AG04450 (cell line): Measurements from ENCODE around the gene TULP1. TPM values are rescaled to one million over a fixed set of nuclear protein-coding genes. Genes with fewer than 3 reads are reported as not detected.

Experiments used
- CTCF ChIA-PET: fragments of 300-600, 350-600 bp; formaldehyde crosslinking; extraction: SDS; loops from one replicate; lab custom pipeline; 2022; ENCODE audit warnings: antibody characterized with exemption, inconsistent platforms; lab: Charles Lee
- POLR2A ChIA-PET: fragments of 350-600 bp; formaldehyde crosslinking; extraction: SDS; loops from one replicate; lab custom pipeline; 2021; ENCODE audit warnings: antibody characterized with exemption, inconsistent platforms; lab: Yijun Ruan, JAX
- DNase-seq: peaks from one replicate; pipeline ENCODE4 v3.0.0-alpha.2; 2011; ENCODE audit warnings: low read depth, low spot score
- H3K27ac ChIP-seq: one replicate; pipeline ENCODE4 v1.5.1; 2012; ENCODE audit warnings: low read depth, low read length, control low read depth
- H3K27me3 ChIP-seq: one replicate; pipeline ENCODE4 v1.6.0; 2012; ENCODE audit warnings: low read length; ENCODE audit not compliant: control insufficient read depth, insufficient read depth
- H3K4me3 ChIP-seq: 2 replicates; pipeline ENCODE4 v1.5.1; 2011; ENCODE audit warnings: mild to moderate bottlenecking, low read depth, low read length, control low read depth
- H3K9me3 ChIP-seq: 2 replicates; pipeline ENCODE4 v1.5.1; 2012; ENCODE audit warnings: low read length; ENCODE audit not compliant: control insufficient read depth, insufficient read depth
- polyA plus RNA-seq: library from polyadenylated mRNA; depleted of rRNA; stranded (reverse); fragments of >200 nt; gene quantifications from 2 replicates; pipeline ENCODE4 v1.2.3, GENCODE V29; 2011
- TF ChIP-seq, protein P1 (sequence below): IDR thresholded peaks from 2 replicates; pipeline ENCODE4 v1.5.1; 2011; ENCODE audit warnings: low read depth, low read length, control low read depth, inconsistent platforms

Gene TULP1
- polyA plus RNA-seq, 1 experiment = not detected

DNA sequence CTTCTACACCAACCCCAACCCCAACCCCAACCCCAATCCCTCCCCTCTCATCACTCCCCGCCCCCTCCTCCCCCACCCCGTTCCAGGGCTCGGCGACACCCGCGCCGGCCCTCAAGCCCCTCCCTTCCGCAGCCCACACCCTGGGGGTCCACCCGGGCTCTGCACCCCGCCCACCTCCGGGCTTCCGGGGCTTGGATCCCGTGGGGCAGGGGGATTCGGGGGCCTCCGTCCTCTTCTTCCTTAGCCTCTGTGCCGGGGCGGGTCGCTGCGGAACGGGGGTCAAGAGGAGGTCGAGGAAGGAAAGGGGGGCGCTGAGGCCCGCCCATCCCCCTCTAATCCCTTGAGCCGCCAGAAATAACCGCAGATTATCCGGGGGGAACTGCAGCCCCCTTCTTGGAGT, 690 bp downstream of the TULP1 start:
- no peak for DNase-seq
- TF ChIP-seq, protein P1, sequence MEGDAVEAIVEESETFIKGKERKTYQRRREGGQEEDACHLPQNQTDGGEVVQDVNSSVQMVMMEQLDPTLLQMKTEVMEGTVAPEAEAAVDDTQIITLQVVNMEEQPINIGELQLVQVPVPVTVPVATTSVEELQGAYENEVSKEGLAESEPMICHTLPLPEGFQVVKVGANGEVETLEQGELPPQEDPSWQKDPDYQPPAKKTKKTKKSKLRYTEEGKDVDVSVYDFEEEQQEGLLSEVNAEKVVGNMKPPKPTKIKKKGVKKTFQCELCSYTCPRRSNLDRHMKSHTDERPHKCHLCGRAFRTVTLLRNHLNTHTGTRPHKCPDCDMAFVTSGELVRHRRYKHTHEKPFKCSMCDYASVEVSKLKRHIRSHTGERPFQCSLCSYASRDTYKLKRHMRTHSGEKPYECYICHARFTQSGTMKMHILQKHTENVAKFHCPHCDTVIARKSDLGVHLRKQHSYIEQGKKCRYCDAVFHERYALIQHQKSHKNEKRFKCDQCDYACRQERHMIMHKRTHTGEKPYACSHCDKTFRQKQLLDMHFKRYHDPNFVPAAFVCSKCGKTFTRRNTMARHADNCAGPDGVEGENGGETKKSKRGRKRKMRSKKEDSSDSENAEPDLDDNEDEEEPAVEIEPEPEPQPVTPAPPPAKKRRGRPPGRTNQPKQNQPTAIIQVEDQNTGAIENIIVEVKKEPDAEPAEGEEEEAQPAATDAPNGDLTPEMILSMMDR = no peak
- no peaks in the 10 kb centered on the region; the same call in 1 of the 2 replicates for H3K9me3 ChIP-seq
- peaks cover 49% of the 10 kb centered on the region for H3K27me3 ChIP-seq
- no peak overlapping the region for H3K27ac ChIP-seq
- CTCF ChIA-PET = interaction anchor here (0.6 kb wide), 1 partner anchor 11 kb away, joined by 7 read pairs; no protein-coding TSS in a partner anchor
- H3K4me3 ChIP-seq = no peak overlapping the region
- POLR2A ChIA-PET = no interaction called here

DNA sequence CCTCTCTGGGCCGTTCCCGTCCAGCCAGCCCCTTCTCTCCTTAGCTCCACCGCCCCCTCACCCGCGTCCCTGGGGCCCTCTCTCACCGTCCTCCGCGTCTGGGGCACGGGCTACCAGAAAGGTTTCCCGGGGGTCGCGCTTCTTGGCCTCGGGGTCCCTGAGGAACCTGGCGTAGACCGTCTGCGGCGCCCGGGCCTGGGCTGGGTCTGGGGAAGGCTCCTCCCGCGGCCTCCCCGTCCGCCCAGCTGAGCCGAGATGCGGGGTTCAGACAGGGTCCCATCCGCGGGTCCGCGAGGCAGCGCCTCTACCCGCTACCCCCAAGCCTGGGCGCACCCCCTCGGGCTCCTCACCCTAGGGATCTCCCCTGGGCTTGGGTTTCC, 1.1 kb downstream of the TULP1 start:
- no peaks in the 10 kb centered on the region; the same call in 1 of the 2 replicates for H3K9me3 ChIP-seq
- H3K27ac ChIP-seq = no peak overlapping the region
- H3K4me3 ChIP-seq = no peak overlapping the region
- ChIA-PET POLR2A (no interaction called here), CTCF (interaction anchor here (0.6 kb wide), 1 partner anchor 11 kb away, joined by 7 read pairs; no protein-coding TSS in a partner anchor)
- no peak for DNase-seq
- peaks cover 54% of the 10 kb centered on the region for H3K27me3 ChIP-seq
- TF ChIP-seq, protein P1 = no peak

DNA sequence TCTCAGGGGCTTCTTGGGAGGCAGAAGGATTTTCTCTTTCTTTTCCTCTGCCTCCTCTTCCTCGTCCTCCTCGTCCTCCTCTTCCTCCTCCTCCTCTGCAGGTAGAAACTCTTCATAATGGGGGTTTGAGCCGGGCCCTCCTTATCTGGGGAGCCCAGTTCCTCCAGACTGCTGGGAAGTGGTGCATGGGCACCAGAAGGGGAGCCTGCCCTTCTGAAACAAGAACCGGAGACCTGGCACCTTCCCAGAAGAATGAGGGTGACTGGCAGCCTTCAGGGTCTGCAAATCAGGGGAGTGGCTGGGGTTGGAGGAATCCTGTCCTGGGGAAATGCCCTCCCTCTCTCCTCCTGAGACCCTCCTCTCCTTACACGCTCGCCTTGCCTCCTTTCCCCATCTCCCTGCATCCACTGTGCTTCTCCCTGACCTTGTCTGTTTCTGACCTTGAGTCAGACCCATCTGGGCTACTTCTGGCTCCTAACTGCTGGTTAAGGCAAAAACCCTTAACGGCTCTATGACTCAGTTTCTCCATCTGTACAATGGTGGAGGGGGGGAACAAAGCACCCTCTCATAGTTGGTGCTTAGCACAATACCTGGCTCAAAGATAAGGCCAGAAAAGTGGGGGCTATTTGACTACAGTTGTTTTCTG, 1.7 kb downstream of the TULP1 start:
- Histone ChIP-seq H3K4me3 (no peak overlapping the region), H3K27ac (no peak overlapping the region), H3K27me3 (peaks cover 57% of the 10 kb centered on the region), H3K9me3 (no peaks in the 10 kb centered on the region; the same call in 1 of the 2 replicates)
- TF ChIP-seq, protein P1 = no peak
- POLR2A ChIA-PET = no interaction called here
- no peak for DNase-seq
- CTCF ChIA-PET = interaction anchor here (0.6 to 1.2 kb wide), 3 partner anchors 11 to 200 kb away, joined by 3 to 9 read pairs (median 7); no protein-coding TSS in a partner anchor

DNA sequence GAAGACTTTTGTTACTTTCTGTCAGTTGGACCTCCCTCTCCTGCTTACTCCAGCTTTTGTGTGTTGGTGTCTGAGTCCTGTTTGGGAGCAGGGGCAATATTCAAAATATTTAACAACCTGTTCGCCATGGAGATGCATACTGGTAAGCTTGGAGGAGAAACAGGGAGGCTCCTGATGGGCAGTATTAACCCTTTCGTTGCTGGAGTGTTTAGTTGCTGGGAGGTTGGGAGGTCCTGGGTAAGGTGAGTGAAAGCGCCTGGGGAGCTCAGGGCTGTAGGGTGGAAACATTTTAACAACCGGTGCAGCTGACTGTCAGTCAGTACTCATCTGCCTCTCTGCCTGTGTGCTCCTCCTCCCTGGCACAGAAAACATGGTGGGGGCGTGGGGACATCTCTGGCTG, 4.2 kb downstream of the TULP1 start:
- H3K9me3 ChIP-seq = no peaks in the 10 kb centered on the region; the same call in 1 of the 2 replicates
- no peak for DNase-seq
- TF ChIP-seq, protein P1 = no peak
- H3K27ac ChIP-seq = no peak overlapping the region
- H3K27me3 ChIP-seq = peaks cover 60% of the 10 kb centered on the region
- no peak overlapping the region for H3K4me3 ChIP-seq
- POLR2A ChIA-PET = no interaction called here
- CTCF ChIA-PET = interaction anchor here (1.2 kb wide), 1 partner anchor 43 kb away, joined by 3 read pairs; no protein-coding TSS in a partner anchor

DNA sequence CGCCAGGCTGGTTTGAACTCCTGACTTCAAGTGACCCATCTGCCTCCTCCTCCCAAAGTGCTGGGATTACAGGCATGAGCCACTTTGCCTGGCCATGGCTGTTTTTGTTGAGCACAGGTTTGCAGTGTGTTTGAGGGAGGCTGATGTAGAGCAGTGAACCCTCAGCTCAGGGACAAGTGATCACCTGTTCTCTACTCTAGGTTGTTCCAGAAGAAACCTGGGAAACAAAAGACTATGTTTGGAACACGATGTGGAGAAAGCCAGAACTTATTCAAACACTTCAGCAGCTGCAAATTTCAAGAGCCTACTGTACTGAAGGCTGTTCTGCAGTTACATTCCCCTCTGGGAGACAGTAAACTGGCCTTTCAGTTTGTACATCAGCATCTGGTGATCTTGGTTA, 4.7 kb downstream of the TULP1 start:
- no peak overlapping the region for H3K4me3 ChIP-seq
- no peak overlapping the region for H3K27ac ChIP-seq
- peaks cover 60% of the 10 kb centered on the region for H3K27me3 ChIP-seq
- ChIA-PET CTCF (no interaction called here), POLR2A (no interaction called here)
- TF ChIP-seq, protein P1 = no peak
- H3K9me3 ChIP-seq = no peaks in the 10 kb centered on the region; the same call in 1 of the 2 replicates
- no peak for DNase-seq
